GM18858 (cell line): Measurements from ENCODE around the gene H2AZ2.
"Not testable (repeated sequence)": the region's sequence is repeated elsewhere in the genome, so short reads cannot be mapped to it uniquely, and the experiment has no call there.

ENCODE experiments used
- ATAC-seq: cut with Tn5 transposase; IDR thresholded peaks from one replicate; pipeline ENCODE4 v1.9.1; 2021; ENCODE audit not compliant: unreplicated experiment

Gene H2AZ2

DNA sequence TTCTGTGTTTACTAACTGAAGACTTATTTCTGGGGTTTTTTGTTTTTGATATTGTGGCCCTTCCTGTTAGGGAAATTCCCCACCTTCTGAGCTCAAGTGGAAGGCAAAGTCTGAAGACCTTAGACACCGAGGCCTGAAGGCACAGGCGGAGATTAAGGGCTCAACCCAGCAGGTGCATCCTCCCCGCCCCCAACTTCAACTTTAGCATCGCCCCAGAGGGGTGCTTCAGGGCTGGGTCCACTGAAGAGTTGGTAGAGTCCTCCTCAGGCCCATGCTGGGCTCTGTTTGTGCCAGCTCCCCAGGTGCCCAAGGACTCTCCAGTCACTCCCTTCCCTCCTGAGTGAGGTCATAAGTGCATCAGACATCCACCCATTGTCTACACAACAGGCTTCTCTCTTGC is 60.8 kb downstream of the H2AZ2 start:
- no peak for ATAC-seq

GRCh38 chr7:44785218-44785617 is 62.7 kb downstream of the H2AZ2 start:
- ATAC-seq: not testable (repeated sequence)

DNA sequence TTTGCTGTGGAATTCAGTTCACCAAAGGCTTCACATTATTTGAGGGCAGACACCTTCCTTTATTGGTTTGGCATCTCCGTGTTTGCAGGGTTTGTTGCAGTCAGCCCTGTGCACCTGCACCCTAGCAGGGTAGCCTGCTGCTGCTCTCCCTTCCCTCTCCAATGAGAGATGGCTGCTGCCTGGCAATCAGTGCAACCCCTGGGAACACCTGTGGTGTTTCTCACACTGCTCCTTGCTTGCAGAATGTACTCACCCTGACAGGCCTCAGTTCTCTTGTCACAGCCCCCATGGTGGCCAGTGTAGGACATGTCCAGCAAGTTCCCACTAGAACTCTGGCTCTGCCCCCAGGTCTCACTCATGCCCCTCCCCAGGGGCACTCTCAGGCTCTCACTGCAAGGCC is 63.5 kb downstream of the H2AZ2 start:
- no peak for ATAC-seq

GRCh38 chr7:44783407-44783806 is 64.5 kb downstream of the H2AZ2 start:
- no peak for ATAC-seq

DNA sequence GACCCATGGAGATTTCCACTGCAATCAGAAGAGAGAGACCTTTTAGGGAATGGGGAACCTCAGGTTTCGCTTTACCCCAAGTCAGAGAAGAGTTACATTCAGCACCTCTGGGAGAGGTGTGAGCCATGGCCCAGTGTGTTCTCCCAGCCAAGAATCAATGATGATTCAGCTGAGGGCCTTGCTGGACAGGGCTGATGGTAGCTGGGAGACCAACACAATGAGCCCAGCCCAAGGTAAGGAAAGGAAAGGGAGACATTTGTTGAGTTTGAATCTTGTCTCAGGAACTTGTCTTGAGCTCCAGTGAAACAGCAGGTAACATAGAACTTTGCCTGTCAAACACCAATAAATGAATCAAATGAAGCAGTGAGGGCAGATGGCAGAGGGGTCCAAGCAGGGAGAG is 65.4 kb downstream of the H2AZ2 start:
- no peak for ATAC-seq
